Measurements from ENCODE around the gene COX6B2.

DNA sequence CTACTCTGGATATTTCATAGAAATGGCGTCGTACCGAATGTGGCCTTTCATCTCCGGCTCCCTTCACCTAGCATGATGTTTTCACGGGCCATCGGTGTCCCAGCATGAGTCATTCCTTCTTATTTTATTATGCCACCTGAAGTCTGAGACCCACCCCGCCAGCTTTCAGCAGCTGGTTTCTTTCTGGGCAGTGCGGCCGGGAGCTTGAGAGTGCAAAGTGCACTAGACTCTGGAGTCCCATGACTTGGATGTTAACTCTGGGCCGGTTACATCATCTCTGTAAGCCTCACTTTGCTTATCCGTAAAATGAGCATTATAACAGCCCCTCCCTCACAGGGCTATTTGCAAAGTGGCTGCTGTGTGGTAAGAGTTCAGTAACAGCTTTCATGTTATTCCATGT is 20.6 kb downstream of the COX6B2 start:
- TF ChIP-seq EZH2 (IDR thresholded peaks at IDR 0.05), result no peak
- TF ChIP-seq CTCF (IDR thresholded peaks at IDR 0.05), result no peak
